SK-N-SH treated with all-trans-retinoic acid at 6 μM for 48 hours (cell line): ENCODE results near the gene CLEC16A.

Experiments
- ATAC-seq: fragments of 200-7000 bp; cut with Tn5 transposase; 3 replicates; pipeline ENCODE4 v1.9.1; 2020; ENCODE audit warnings: mild to moderate bottlenecking, moderate library complexity
- ARNTL ChIP-seq: fragments of 450-650 bp; formaldehyde crosslinking; IDR thresholded peaks from 2 replicates; pipeline ENCODE4 v1.5.0; 2020; ENCODE audit warnings: low read depth, mild to moderate bottlenecking, moderate library complexity, borderline replicate concordance
- BACH2 ChIP-seq: fragments of 250-450 bp; sonication (Bioruptor Pico); IDR thresholded peaks from 2 replicates; pipeline ENCODE4 v1.9.0; 2021; ENCODE audit warnings: mild to moderate bottlenecking, borderline replicate concordance
- CREB5 ChIP-seq: fragments of 250-450 bp; sonication (Bioruptor Pico); IDR thresholded peaks from 2 replicates; pipeline ENCODE4 v1.5.1; 2020; ENCODE audit warnings: low read depth, mild to moderate bottlenecking, moderate library complexity
- CSDC2 ChIP-seq: fragments of 250-450 bp; sonication (Bioruptor Pico); IDR thresholded peaks from 2 replicates; pipeline ENCODE4 v1.5.0; 2020; ENCODE audit warnings: mild to moderate bottlenecking, moderate library complexity
- CSRNP3 ChIP-seq: fragments of 250-450 bp; sonication (Bioruptor Pico); IDR thresholded peaks from 2 replicates; pipeline ENCODE4 v1.5.1; 2021; ENCODE audit warnings: mild to moderate bottlenecking, moderate library complexity
- ESRRG ChIP-seq: fragments of 250-450 bp; sonication (Bioruptor Pico); IDR thresholded peaks from 2 replicates; pipeline ENCODE4 v1.6.1; 2021; ENCODE audit warnings: mild to moderate bottlenecking
- GLIS3 ChIP-seq: fragments of 250-450 bp; sonication (Bioruptor Pico); IDR thresholded peaks from 2 replicates; pipeline ENCODE4 v1.5.0; 2020; ENCODE audit warnings: mild to moderate bottlenecking, moderate library complexity
- ISL1 ChIP-seq: fragments of 250-450 bp; sonication (Bioruptor Pico); IDR thresholded peaks from 2 replicates; pipeline ENCODE4 v2.1.2; 2022; ENCODE audit warnings: mild to moderate bottlenecking, moderate library complexity
- OSR1 ChIP-seq: fragments of 250-450 bp; sonication (Bioruptor Pico); IDR thresholded peaks from 2 replicates; pipeline ENCODE4 v1.8.0; 2022; ENCODE audit warnings: moderate library complexity, mild to moderate bottlenecking, inconsistent platforms
- PATZ1 ChIP-seq: fragments of 250-450 bp; sonication (Bioruptor Pico); IDR thresholded peaks from 2 replicates; pipeline ENCODE4 v1.8.0; 2020; ENCODE audit warnings: mild to moderate bottlenecking, moderate library complexity, borderline replicate concordance
- POU6F1 ChIP-seq: fragments of 250-450 bp; sonication (Bioruptor Pico); IDR thresholded peaks from 2 replicates; pipeline ENCODE4 v1.8.0; 2021; ENCODE audit warnings: low read depth, mild to moderate bottlenecking, moderate library complexity, borderline replicate concordance
- PPARA ChIP-seq: fragments of 250-450 bp; sonication (Bioruptor Pico); IDR thresholded peaks from 2 replicates; pipeline ENCODE4 v1.5.0; 2020; ENCODE audit warnings: mild to moderate bottlenecking, borderline replicate concordance
- RARB ChIP-seq: fragments of 250-450 bp; sonication (Bioruptor Pico); IDR thresholded peaks from 2 replicates; pipeline ENCODE4 v1.8.0; 2021; ENCODE audit warnings: mild to moderate bottlenecking, moderate library complexity
- SNAI2 ChIP-seq: fragments of 250-450 bp; sonication (Bioruptor Pico); IDR thresholded peaks from 2 replicates; pipeline ENCODE4 v1.5.0; 2020; ENCODE audit warnings: mild to moderate bottlenecking, moderate library complexity
- TCF4 ChIP-seq: fragments of 250-450 bp; sonication (Bioruptor Pico); IDR thresholded peaks from 2 replicates; pipeline ENCODE4 v1.8.0; 2021; ENCODE audit warnings: mild to moderate bottlenecking, moderate library complexity, borderline replicate concordance
- TOX ChIP-seq: fragments of 250-450 bp; sonication (Bioruptor Pico); IDR thresholded peaks from 2 replicates; pipeline ENCODE4 v1.8.0; 2021; ENCODE audit warnings: mild to moderate bottlenecking, moderate library complexity, borderline replicate concordance
- TSHZ2 ChIP-seq: fragments of 250-450 bp; sonication (Bioruptor Pico); IDR thresholded peaks from 2 replicates; pipeline ENCODE4 v1.5.0; 2020; ENCODE audit warnings: mild to moderate bottlenecking, moderate library complexity
- ZC3H10 ChIP-seq: fragments of 250-450 bp; sonication (Bioruptor Pico); IDR thresholded peaks from 2 replicates; pipeline ENCODE4 v1.5.1; 2021; ENCODE audit warnings: mild to moderate bottlenecking, moderate library complexity
- ZFP30 ChIP-seq: fragments of 450-650 bp; formaldehyde crosslinking; IDR thresholded peaks from 2 replicates; pipeline ENCODE4 v1.5.0; 2022; ENCODE audit warnings: mild to moderate bottlenecking, moderate library complexity
- ZNF565 ChIP-seq: fragments of 450-650 bp; formaldehyde crosslinking; conservative IDR thresholded peaks from 2 replicates; pipeline ENCODE4 v1.5.0; 2020; ENCODE audit warnings: low read depth, mild to moderate bottlenecking, moderate library complexity
- ZNF70 ChIP-seq: fragments of 450-650 bp; formaldehyde crosslinking; IDR thresholded peaks from 2 replicates; pipeline ENCODE4 v1.5.0; 2020; ENCODE audit warnings: mild to moderate bottlenecking, moderate library complexity
- ZNF8 ChIP-seq: fragments of 450-650 bp; formaldehyde crosslinking; IDR thresholded peaks from 2 replicates; pipeline ENCODE4 v1.5.0; 2020; ENCODE audit warnings: mild to moderate bottlenecking, moderate library complexity

The CLEC16A gene

GRCh38 chr16:11181242-11181898, 237.0 kb downstream of the CLEC16A start:
- TF ChIP-seq CREB5 (CRISPR knock-in tag) (no peak), TCF4 (CRISPR knock-in tag) (no peak), CSRNP3 (no peak), TOX (CRISPR knock-in tag) (no peak), BACH2 (CRISPR knock-in tag) (no peak), POU6F1 (CRISPR knock-in tag) (no peak), TSHZ2 (no peak), PPARA (CRISPR knock-in tag) (no peak), RARB (CRISPR knock-in tag) (no peak), CSDC2 (CRISPR knock-in tag) (no peak), ZNF70 (no peak), ZNF565 (CRISPR knock-in tag) (no peak), ZNF8 (CRISPR knock-in tag) (no peak), OSR1 (CRISPR knock-in tag) (no peak), SNAI2 (CRISPR knock-in tag) (no peak), PATZ1 (CRISPR knock-in tag) (no peak), ESRRG (CRISPR knock-in tag) (no peak)
- no peak for ATAC-seq

- peak; percentile 22; the same call in 2 of the 3 replicates for ATAC-seq
- TF ChIP-seq ZNF70 = no peak
- no peak for TF ChIP-seq POU6F1 (CRISPR knock-in tag)
- TF ChIP-seq TSHZ2 = no peak
- TF ChIP-seq OSR1 (CRISPR knock-in tag) = no peak
- no peak for TF ChIP-seq ZC3H10 (CRISPR knock-in tag)
- TF ChIP-seq ISL1 (CRISPR knock-in tag) = no peak
- no peak for TF ChIP-seq GLIS3 (CRISPR knock-in tag)
- no peak for TF ChIP-seq CREB5 (CRISPR knock-in tag)
- no peak for TF ChIP-seq ARNTL (CRISPR knock-in tag)
- no peak for TF ChIP-seq PATZ1 (CRISPR knock-in tag)
- no peak for TF ChIP-seq TCF4 (CRISPR knock-in tag)
- no peak for TF ChIP-seq ZFP30 (CRISPR knock-in tag)
- no peak for TF ChIP-seq SNAI2 (CRISPR knock-in tag)
Observed at GRCh38 chr16:11181899-11182279, 237.5 kb downstream of the CLEC16A start.
